GM12878 (cell line): ENCODE measurements around the gene PLEKHG2. TPM values are rescaled to one million over a fixed set of nuclear protein-coding genes. Genes with fewer than 3 reads are reported as not detected.

Experiments used
- BRCA1 ChIP-seq: IDR thresholded peaks from 2 replicates; pipeline ENCODE4 v1.6.1; 2011; ENCODE audit warnings: low read depth, low read length, improper control_type of control experiment
- CEBPB ChIP-seq, 2 experiments: fragments of 150-350 bp in 1 of 2; IDR thresholded peaks; 2 replicates each; pipeline ENCODE4 v1.6.1; 2012 to 2014; ENCODE audit warnings: low read depth in 2 of 2, low read length in 2 of 2, borderline replicate concordance in 1 of 2, inconsistent platforms in 1 of 2
- CHD2 ChIP-seq: IDR thresholded peaks from 2 replicates; pipeline ENCODE4 v1.6.1; 2011; ENCODE audit warnings: low read depth, low read length, improper control_type of control experiment, borderline replicate concordance
- EP300 ChIP-seq, 2 experiments: fragments of 150-350 bp in 1 of 2; IDR thresholded peaks; 2 replicates each; pipeline ENCODE4 v1.6.1; 2011 to 2012; ENCODE audit warnings: low read depth in 2 of 2, low read length in 2 of 2, borderline replicate concordance in 1 of 2, improper control_type of control experiment in 1 of 2, inconsistent platforms in 1 of 2; ENCODE audit not compliant: control insufficient read depth in 1 of 2
- GATAD2B ChIP-seq: fragments of 450-650 bp; conservative IDR thresholded peaks from 2 replicates; pipeline ENCODE4 v1.6.1; 2017; ENCODE audit warnings: low read depth, mild to moderate bottlenecking, moderate library complexity
- HDGF ChIP-seq: fragments of 450-650 bp; IDR thresholded peaks from 2 replicates; pipeline ENCODE4 v1.6.1; 2016; ENCODE audit warnings: antibody characterized with exemption
- IKZF1 ChIP-seq: fragments of 450-650 bp; conservative IDR thresholded peaks from 2 replicates; pipeline ENCODE4 v1.6.1; 2017; ENCODE audit warnings: antibody characterized with exemption, mild to moderate bottlenecking
- IKZF2 ChIP-seq, 2 experiments: fragments of 450-650 bp; IDR thresholded peaks; 2 replicates each; pipeline ENCODE4 v1.6.1; 2017; ENCODE audit warnings: mild to moderate bottlenecking in 2 of 2, moderate library complexity in 2 of 2
- NBN ChIP-seq: fragments of 450-650 bp; IDR thresholded peaks from 2 replicates; pipeline ENCODE4 v1.6.1; 2016
- POU2F2 ChIP-seq: IDR thresholded peaks from 3 replicates; pipeline ENCODE4 v1.6.1; 2011; ENCODE audit warnings: low read depth, mild to moderate bottlenecking, low read length, borderline replicate concordance
- TARDBP ChIP-seq: IDR thresholded peaks from 2 replicates; pipeline ENCODE4 v1.6.1; 2016; ENCODE audit warnings: borderline replicate concordance
- TCF3 ChIP-seq: IDR thresholded peaks from 2 replicates; pipeline ENCODE4 v1.6.1; 2012; ENCODE audit warnings: low read depth, mild to moderate bottlenecking, low read length, borderline replicate concordance; ENCODE audit not compliant: insufficient read depth
- YY1 ChIP-seq: IDR thresholded peaks from 2 replicates; pipeline ENCODE4 v1.6.1; 2011; ENCODE audit warnings: low read depth, mild to moderate bottlenecking, low read length
- ZNF217 ChIP-seq: fragments of 450-650 bp; IDR thresholded peaks from 2 replicates; pipeline ENCODE4 v1.6.1; 2017; ENCODE audit warnings: antibody characterized with exemption, mild to moderate bottlenecking
- ZNF24 ChIP-seq: fragments of 450-650 bp; IDR thresholded peaks from 2 replicates; pipeline ENCODE4 v1.6.1; 2017; ENCODE audit warnings: antibody characterized with exemption, mild to moderate bottlenecking
- polyA plus RNA-seq, 11 experiments: library from polyadenylated mRNA; depleted of rRNA in 4 of 11; unstranded in 6 of 11; stranded (reverse) in 5 of 11; fragments of >200 nt; fragmentation: Nextera tagmentation in 4 of 11; fragmentation: Illumina TruSeq in 1 of 11; extraction: Ambion mirVana in 4 of 11; extraction: Trizol in 1 of 11; gene quantifications; 1 replicate in 1 of 11; 2 replicates in 10 of 11; pipeline versions ENCODE4 v1.2.1 to v1.2.3, GENCODE V29; 2011 to 2016; ENCODE audit warnings: inconsistent platforms in 2 of 11, missing spikeins in 2 of 11, low read depth in 1 of 11
- total RNA-seq, 4 experiments: library from RNA; depleted of rRNA in 3 of 4; stranded (reverse); fragments of >200 nt in 3 of 4; fragmentation: Illumina TruSeq in 1 of 4; extraction: Trizol in 1 of 4; gene quantifications; 2 replicates each; pipeline versions ENCODE4 v1.2.1 to v1.2.3, GENCODE V29; 2013 to 2021
- TF ChIP-seq, protein P1 (sequence below): IDR thresholded peaks from 2 replicates; pipeline ENCODE4 v1.6.1; 2011; ENCODE audit warnings: borderline replicate concordance, low read depth, mild to moderate bottlenecking, moderate library complexity, low read length; ENCODE audit not compliant: insufficient read depth, poor library complexity, severe bottlenecking
- TF ChIP-seq, protein P2 (sequence below): fragments of 450-650 bp; IDR thresholded peaks from 2 replicates; pipeline ENCODE4 v1.6.1; 2016; ENCODE audit warnings: mild to moderate bottlenecking
- TF ChIP-seq, protein P3 (sequence below): fragments of 450-650 bp; formaldehyde crosslinking; IDR thresholded peaks from 2 replicates; pipeline ENCODE4 v1.5.0; 2022; ENCODE audit warnings: mild to moderate bottlenecking, missing genetic modification characterization
- TF ChIP-seq, protein P4 (sequence below): fragments of 150-350 bp; IDR thresholded peaks from 2 replicates; pipeline ENCODE4 v1.6.1; 2016; ENCODE audit warnings: low read depth, low read length

Gene PLEKHG2
- total and polyA plus RNA-seq, 10 of the 15 experiments (the other 5 are each of a cell fraction or from before 2014, with no cell fraction given): 3.0 to 62.5 (median 17.2) TPM

DNA sequence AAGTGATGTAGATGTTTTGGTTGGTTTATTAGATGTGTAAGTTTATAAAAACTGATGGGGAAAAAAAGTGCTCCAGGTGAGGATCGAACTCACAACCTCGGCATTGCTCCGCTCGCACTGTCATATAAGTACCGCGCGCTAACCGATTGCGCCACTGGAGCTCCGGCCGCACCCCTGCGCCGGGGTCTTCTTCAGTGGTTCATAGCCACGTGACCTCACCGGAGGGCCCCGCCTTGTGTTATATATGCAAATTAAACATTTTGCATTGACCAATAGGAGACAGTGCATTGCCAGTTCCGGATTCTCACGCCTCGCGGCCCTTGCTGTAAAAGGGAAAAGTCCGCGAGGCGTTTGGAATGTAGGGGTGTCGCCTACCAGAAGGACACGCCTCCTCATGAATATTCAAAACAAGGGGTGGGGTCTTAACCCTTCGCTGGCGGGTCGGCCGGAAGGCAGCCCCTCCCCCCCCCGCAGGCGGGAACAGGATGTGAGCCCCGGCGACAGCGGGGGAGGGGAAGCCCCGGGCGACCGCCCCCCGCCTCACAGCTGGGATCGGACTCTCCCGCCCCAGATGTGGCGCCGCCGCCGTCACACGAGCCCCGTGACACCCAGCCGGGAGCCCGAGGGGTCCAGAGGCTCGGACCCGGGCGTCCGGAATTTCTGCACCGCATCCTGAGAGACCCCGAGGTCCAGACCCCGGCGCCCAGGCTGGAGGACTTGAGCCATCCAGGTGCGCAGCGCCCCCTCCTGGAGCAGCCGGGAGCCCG lies at the start of gene PLEKHG2 (continued):
- TF ChIP-seq, protein P1, sequence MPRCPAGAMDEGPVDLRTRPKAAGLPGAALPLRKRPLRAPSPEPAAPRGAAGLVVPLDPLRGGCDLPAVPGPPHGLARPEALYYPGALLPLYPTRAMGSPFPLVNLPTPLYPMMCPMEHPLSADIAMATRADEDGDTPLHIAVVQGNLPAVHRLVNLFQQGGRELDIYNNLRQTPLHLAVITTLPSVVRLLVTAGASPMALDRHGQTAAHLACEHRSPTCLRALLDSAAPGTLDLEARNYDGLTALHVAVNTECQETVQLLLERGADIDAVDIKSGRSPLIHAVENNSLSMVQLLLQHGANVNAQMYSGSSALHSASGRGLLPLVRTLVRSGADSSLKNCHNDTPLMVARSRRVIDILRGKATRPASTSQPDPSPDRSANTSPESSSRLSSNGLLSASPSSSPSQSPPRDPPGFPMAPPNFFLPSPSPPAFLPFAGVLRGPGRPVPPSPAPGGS: peak; percentile 25
- TF ChIP-seq ZNF24: peak; percentile 98
- peak; percentile 95 for TF ChIP-seq IKZF1
- TF ChIP-seq NBN: peak; percentile 85
- TF ChIP-seq, protein P2, sequence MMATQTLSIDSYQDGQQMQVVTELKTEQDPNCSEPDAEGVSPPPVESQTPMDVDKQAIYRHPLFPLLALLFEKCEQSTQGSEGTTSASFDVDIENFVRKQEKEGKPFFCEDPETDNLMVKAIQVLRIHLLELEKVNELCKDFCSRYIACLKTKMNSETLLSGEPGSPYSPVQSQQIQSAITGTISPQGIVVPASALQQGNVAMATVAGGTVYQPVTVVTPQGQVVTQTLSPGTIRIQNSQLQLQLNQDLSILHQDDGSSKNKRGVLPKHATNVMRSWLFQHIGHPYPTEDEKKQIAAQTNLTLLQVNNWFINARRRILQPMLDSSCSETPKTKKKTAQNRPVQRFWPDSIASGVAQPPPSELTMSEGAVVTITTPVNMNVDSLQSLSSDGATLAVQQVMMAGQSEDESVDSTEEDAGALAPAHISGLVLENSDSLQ: peak; percentile 50; the same call in 1 of the 2 replicates
- TF ChIP-seq HDGF: no peak
- peak; percentile 74 for TF ChIP-seq YY1
- TF ChIP-seq CEBPB (IDR thresholded peaks at IDR 0.05; ENCODE audit: borderline replicate concordance in 1 of 2, low read depth in 2 of 2, low read length in 2 of 2): peak in 1 of 2 experiments; percentile 91; a peak in 2 of 4 replicates
- TF ChIP-seq TARDBP: peak; percentile 99
- peak; percentile 86; the same call in 1 of the 2 replicates for TF ChIP-seq TCF3
- peak; percentile 80 to 83 for TF ChIP-seq IKZF2 (IDR thresholded peaks at IDR 0.05)
- TF ChIP-seq, protein P3, sequence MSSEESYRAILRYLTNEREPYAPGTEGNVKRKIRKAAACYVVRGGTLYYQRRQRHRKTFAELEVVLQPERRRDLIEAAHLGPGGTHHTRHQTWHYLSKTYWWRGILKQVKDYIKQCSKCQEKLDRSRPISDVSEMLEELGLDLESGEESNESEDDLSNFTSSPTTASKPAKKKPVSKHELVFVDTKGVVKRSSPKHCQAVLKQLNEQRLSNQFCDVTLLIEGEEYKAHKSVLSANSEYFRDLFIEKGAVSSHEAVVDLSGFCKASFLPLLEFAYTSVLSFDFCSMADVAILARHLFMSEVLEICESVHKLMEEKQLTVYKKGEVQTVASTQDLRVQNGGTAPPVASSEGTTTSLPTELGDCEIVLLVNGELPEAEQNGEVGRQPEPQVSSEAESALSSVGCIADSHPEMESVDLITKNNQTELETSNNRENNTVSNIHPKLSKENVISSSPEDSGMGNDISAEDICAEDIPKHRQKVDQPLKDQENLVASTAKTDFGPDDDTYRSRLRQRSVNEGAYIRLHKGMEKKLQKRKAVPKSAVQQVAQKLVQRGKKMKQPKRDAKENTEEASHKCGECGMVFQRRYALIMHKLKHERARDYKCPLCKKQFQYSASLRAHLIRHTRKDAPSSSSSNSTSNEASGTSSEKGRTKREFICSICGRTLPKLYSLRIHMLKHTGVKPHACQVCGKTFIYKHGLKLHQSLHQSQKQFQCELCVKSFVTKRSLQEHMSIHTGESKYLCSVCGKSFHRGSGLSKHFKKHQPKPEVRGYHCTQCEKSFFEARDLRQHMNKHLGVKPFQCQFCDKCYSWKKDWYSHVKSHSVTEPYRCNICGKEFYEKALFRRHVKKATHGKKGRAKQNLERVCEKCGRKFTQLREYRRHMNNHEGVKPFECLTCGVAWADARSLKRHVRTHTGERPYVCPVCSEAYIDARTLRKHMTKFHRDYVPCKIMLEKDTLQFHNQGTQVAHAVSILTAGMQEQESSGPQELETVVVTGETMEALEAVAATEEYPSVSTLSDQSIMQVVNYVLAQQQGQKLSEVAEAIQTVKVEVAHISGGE (CRISPR knock-in tag): peak; percentile 48
- TF ChIP-seq POU2F2: peak; percentile 99
- TF ChIP-seq CHD2: peak; percentile 95
- TF ChIP-seq, protein P4, sequence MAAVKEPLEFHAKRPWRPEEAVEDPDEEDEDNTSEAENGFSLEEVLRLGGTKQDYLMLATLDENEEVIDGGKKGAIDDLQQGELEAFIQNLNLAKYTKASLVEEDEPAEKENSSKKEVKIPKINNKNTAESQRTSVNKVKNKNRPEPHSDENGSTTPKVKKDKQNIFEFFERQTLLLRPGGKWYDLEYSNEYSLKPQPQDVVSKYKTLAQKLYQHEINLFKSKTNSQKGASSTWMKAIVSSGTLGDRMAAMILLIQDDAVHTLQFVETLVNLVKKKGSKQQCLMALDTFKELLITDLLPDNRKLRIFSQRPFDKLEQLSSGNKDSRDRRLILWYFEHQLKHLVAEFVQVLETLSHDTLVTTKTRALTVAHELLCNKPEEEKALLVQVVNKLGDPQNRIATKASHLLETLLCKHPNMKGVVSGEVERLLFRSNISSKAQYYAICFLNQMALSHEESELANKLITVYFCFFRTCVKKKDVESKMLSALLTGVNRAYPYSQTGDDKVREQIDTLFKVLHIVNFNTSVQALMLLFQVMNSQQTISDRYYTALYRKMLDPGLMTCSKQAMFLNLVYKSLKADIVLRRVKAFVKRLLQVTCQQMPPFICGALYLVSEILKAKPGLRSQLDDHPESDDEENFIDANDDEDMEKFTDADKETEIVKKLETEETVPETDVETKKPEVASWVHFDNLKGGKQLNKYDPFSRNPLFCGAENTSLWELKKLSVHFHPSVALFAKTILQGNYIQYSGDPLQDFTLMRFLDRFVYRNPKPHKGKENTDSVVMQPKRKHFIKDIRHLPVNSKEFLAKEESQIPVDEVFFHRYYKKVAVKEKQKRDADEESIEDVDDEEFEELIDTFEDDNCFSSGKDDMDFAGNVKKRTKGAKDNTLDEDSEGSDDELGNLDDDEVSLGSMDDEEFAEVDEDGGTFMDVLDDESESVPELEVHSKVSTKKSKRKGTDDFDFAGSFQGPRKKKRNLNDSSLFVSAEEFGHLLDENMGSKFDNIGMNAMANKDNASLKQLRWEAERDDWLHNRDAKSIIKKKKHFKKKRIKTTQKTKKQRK: 0 out of 2 replicates have a peak, but pooled peaks have one; percentile 34
- no peak for TF ChIP-seq BRCA1
- peak; percentile 100 for TF ChIP-seq GATAD2B
- peak; percentile 63 for TF ChIP-seq ZNF217
- peak; percentile 26 to 31; a peak in 2 of 4 replicates for TF ChIP-seq EP300 (IDR thresholded peaks at IDR 0.05; ENCODE audit: borderline replicate concordance in 1 of 2, control insufficient read depth in 1 of 2, low read depth in 2 of 2, low read length in 2 of 2)
